ENCODE measurements around the gene RAI14. TPM values are rescaled to one million over a fixed set of nuclear protein-coding genes. Genes with fewer than 3 reads are reported as not detected.

RAI14 gene
- total and polyA plus RNA-seq, 5 donors, result 4.5 to 22.7 (median 11.8) TPM

DNA sequence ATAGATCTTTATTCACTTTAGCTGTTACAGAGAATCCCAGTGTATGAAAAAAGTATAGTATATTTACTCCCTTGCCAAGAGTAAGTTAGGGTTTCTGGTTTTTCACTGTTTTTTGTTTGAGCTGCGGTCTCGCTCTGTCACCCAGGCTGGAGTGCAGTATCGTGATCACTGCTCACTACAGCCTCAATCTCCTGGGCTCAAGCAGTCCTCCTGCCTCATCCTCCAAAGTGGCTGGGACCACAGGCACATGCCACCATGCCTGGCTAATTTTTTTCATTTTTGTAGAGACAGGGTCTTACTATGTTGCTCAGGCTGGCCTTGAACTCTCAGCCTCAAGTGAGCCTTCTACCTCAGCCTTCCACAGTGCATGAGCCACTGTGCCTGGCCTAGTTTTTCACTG, 3.0 kb downstream of the RAI14 start:
- no peak for ATAC-seq
- H3K4me1 ChIP-seq (ENCODE audit: control insufficient read depth, insufficient read depth, low read length), result no peaks in the 10 kb centered on the region
- no peak overlapping the region for H3K27ac ChIP-seq (ENCODE audit: low read length)
- no peak overlapping the region for H3K4me3 ChIP-seq (ENCODE audit: low read length)
- intact Hi-C loops (cut with DNase I), result loop anchor here in 2 of 4 donors (10.0 kb wide), 4 partner anchors 134 to 236 kb away; no protein-coding TSS in a partner anchor
- DNase-seq, result no peak
- WGBS, result 98% methylated on average over 3 of the region's 3 CpGs
- H3K27me3 ChIP-seq (ENCODE audit: control insufficient read depth, insufficient read depth), result no peaks in the 10 kb centered on the region
- H3K9me3 ChIP-seq (ENCODE audit: control insufficient read depth, low read length), result no peaks in the 10 kb centered on the region

DNA sequence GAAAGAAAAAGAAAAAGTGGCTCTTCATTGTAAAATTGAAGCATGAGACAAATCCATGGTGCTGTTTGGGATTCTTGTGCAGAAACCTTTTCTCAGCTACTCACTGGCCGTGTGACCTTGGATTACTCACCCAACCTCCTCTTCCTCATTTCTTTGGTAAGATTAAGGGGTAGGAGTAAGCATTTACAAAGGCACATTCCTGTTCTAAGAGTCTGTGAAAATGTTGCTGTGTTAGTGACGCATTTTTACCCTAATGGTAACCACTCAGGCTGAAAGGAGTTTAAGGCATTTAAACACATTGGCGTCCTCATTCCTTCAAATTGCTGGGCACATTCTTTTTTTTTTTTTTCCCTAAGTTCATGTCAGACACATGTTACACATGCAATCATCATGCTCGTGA, 4.3 kb downstream of the RAI14 start:
- intact Hi-C loops (cut with DNase I), result no loop called here
- WGBS, result 93% methylated on average over 4 of the region's 4 CpGs
- ATAC-seq (no peak), DNase-seq (no peak)
- Histone ChIP-seq H3K27ac (ENCODE audit: low read length) (no peak overlapping the region), H3K4me3 (ENCODE audit: low read length) (no peak overlapping the region), H3K4me1 (ENCODE audit: control insufficient read depth, insufficient read depth, low read length) (no peaks in the 10 kb centered on the region), H3K9me3 (ENCODE audit: control insufficient read depth, low read length) (no peaks in the 10 kb centered on the region), H3K27me3 (ENCODE audit: control insufficient read depth, insufficient read depth) (no peaks in the 10 kb centered on the region)

DNA sequence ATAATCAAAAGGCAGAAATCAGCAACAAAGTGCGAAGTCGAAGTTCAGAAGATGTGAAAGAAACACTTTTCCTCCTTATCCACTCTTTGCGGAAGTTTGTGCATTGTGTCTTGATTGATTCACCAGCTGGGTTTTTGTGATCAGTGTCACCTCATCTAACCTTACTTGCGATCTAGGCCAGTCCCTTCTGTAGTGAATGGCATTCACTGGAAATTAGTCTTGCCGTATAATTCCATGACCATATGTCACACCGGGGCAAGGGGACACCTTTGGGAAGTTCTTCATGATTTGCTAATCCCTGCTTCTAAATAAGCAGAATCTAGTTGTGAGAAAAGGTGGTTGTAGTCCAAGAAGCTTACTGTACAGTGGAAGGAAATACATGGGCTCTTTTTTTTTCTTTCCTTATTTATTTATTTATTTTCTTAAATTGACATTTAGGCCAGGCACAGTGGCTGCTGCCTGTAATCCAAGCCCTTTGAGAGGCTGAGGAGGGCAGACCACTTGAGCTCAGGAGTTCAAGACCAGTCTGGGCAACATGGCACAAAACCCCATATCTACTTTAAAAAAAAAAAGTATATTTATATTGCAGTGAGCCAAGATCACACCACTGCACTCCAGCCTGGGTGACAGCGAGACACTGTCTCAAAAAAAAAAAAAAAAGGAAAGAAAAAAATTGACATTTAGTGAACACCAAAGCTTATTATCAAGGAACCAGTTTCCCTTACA, 7.8 kb downstream of the RAI14 start:
- no peak overlapping the region for H3K4me3 ChIP-seq (ENCODE audit: low read length)
- H3K27me3 ChIP-seq (ENCODE audit: control insufficient read depth, insufficient read depth), result no peaks in the 10 kb centered on the region
- ATAC-seq, result no peak
- H3K27ac ChIP-seq (ENCODE audit: low read length), result no peak overlapping the region
- intact Hi-C loops (cut with DNase I), result no loop called here
- no peaks in the 10 kb centered on the region for H3K9me3 ChIP-seq (ENCODE audit: control insufficient read depth, low read length)
- DNase-seq, result no peak
- no peaks in the 10 kb centered on the region for H3K4me1 ChIP-seq (ENCODE audit: control insufficient read depth, insufficient read depth, low read length)
- 87% methylated on average over 7 of the region's 7 CpGs for WGBS

DNA sequence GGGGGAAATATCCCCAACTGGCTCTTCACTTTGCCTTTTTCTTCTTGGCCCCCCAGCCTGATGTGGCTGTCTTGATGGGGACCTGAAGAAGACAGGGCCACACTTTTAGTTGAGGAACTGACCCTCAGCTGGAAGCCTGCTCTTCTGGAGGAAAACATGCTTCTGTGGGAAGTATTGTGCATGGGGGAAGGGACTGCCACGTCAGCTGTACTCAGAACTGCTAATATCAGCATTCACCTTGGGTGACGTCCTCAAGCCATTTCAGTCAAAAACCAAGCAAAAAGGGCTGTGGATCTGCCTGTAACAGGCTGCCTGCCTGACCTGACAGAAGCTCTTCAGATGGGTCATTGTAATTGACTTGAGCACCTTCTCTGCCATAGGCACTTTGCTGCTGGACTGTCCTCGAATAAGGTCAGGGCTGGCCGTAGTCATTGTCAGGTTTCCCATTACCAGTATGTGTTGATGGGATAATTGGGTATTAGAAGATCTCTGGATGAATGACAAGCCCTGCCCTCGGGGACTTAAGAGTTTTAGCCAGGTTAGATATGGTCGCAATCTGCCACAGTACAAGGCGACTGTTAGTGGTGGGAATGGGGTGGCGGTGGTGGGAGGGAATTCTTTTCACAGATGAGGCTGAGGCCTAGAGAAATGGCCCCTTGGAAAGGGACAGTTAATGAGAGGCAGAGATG, 10.4 kb downstream of the RAI14 start:
- Histone ChIP-seq H3K9me3 (ENCODE audit: control insufficient read depth, low read length) (no peaks in the 10 kb centered on the region), H3K27me3 (ENCODE audit: control insufficient read depth, insufficient read depth) (no peaks in the 10 kb centered on the region), H3K4me1 (ENCODE audit: control insufficient read depth, insufficient read depth, low read length) (no peaks in the 10 kb centered on the region), H3K27ac (ENCODE audit: low read length) (no peak overlapping the region), H3K4me3 (ENCODE audit: low read length) (no peak overlapping the region)
- intact Hi-C loops (cut with DNase I), result no loop called here
- no peak for ATAC-seq
- 80% methylated on average over 8 of the region's 8 CpGs for WGBS
- no peak for DNase-seq

DNA sequence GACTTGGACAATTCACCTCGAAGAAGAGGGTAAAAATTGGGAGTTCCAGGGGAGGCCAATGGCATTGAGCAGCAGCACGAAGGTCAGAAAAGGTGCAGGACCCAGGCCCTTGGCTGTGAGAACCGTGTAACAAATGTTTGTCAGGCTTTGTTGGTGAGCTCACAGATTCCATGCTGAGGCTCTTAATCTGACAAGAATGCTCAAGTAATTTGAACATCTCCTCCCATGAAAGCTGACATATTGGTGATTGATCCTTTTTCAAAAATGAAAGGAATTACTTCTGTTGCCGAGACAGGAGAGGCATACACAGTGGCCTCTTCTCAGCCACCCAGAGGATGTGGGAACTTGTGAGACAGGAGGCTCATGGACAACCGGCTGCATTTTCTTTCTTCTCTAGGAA, 11.6 kb downstream of the RAI14 start:
- ATAC-seq (no peak), DNase-seq (no peak)
- intact Hi-C loops (cut with DNase I), result no loop called here
- no peak overlapping the region for H3K27ac ChIP-seq (ENCODE audit: low read length)
- 83% methylated on average over 5 of the region's 5 CpGs for WGBS
- no peaks in the 10 kb centered on the region for H3K9me3 ChIP-seq (ENCODE audit: control insufficient read depth, low read length)
- H3K4me3 ChIP-seq (ENCODE audit: low read length), result no peak overlapping the region
- no peaks in the 10 kb centered on the region for H3K4me1 ChIP-seq (ENCODE audit: control insufficient read depth, insufficient read depth, low read length)
- H3K27me3 ChIP-seq (ENCODE audit: control insufficient read depth, insufficient read depth), result no peaks in the 10 kb centered on the region

DNA sequence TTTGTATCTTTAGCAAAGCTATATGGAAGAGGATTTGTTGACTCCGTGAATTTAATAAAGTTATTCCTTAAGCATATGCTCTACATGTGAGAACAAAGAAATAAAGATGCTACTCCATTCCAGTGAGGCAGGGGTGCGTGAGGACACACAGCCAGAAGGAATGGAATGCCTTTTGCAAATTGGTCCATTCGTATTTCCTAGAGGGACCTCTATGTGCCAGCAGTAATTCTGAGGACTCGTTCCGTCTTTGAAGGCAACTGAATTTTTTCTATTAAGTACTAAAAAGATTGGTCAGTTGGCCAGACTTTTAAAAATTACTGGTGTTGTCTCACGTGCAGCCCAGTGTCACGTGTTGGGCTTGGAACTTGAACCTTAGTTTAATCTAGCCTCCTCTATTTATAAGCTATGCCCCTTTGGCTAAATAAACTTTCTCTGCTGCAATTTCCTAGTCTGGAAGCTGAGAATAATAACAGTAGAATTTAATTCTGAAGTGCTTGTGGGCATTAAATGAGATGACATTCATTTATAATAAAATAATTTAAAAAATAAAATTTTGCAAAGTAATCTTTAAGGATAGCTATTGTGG, 13.9 kb downstream of the RAI14 start:
- DNase-seq, result peak in 1 of 3 donors; percentile 40
- ATAC-seq, result peak in 1 of 2 donors; percentile 17
- H3K4me1 ChIP-seq (ENCODE audit: control insufficient read depth, insufficient read depth, low read length), result peaks cover 8% of the 10 kb centered on the region
- WGBS, result 39% methylated on average over 7 of the region's 7 CpGs
- no peak overlapping the region for H3K27ac ChIP-seq (ENCODE audit: low read length)
- no peak overlapping the region for H3K4me3 ChIP-seq (ENCODE audit: low read length)
- no peaks in the 10 kb centered on the region for H3K9me3 ChIP-seq (ENCODE audit: control insufficient read depth, low read length)
- H3K27me3 ChIP-seq (ENCODE audit: control insufficient read depth, insufficient read depth), result no peaks in the 10 kb centered on the region
- intact Hi-C loops (cut with DNase I), result no loop called here

DNA sequence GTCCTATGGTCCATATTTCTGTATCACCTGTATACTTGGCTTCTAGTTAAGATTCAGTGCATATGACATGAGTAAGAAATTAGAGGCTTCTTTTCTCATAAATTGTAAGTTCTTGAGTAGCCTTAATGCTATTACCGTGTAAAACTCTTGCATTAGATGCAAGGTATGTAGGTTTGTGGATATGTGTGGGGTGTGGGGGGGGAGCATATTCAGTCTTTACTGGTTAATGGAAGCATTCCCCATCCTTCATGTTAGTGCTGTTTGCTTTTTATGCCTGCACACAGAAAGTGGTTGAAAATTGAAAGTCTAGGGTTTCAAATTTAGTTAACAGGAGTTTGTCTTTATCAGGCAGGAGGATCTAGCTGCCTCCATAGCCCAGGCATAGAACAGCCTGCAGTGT, 16.1 kb downstream of the RAI14 start:
- 95% methylated on average over 1 of the region's 1 CpG for WGBS
- Histone ChIP-seq H3K4me3 (ENCODE audit: low read length) (no peak overlapping the region), H3K4me1 (ENCODE audit: control insufficient read depth, insufficient read depth, low read length) (peaks cover 8% of the 10 kb centered on the region), H3K9me3 (ENCODE audit: control insufficient read depth, low read length) (no peaks in the 10 kb centered on the region), H3K27ac (ENCODE audit: low read length) (no peak overlapping the region), H3K27me3 (ENCODE audit: control insufficient read depth, insufficient read depth) (no peaks in the 10 kb centered on the region)
- intact Hi-C loops (cut with DNase I), result no loop called here
- DNase-seq (no peak), ATAC-seq (no peak)

DNA sequence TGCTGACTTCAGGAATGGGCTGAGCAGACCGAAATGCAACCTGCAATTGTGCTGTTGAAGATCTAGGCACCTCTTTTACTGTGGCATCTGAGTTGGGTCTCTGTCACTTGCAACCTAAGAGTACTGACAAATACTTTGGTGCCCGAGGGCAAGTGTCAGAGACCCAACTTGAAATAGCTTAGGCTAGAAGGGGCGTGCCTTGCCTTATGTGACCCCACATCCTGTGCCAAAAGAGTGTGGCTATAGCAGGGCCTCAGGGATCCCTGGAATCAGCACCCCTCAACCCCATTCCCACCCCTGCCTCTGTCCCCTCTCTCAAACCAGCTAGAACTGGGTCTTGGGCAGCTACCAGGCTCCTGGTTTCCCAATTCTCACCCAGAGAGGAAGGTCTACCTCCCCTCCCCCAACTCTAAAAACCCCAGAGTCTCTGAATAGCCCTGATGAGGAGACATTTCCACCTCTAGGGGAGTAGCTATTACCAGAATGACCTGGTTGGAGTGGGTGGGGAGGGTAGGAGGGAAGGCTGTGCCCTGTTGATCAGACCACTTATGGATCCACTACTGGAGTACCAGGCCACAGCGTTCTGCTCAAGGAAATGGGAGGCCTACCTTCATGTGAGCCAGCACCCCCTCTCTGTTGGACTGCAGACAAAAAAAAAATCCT, 17.5 kb downstream of the RAI14 start:
- H3K9me3 ChIP-seq (ENCODE audit: control insufficient read depth, low read length), result no peaks in the 10 kb centered on the region
- 76% methylated on average over 4 of the region's 4 CpGs for WGBS
- no peaks in the 10 kb centered on the region for H3K27me3 ChIP-seq (ENCODE audit: control insufficient read depth, insufficient read depth)
- H3K4me3 ChIP-seq (ENCODE audit: low read length), result no peak overlapping the region
- H3K27ac ChIP-seq (ENCODE audit: low read length), result no peak overlapping the region
- H3K4me1 ChIP-seq (ENCODE audit: control insufficient read depth, insufficient read depth, low read length), result peaks cover 8% of the 10 kb centered on the region
- intact Hi-C loops (cut with DNase I), result no loop called here
- DNase-seq (peak in 1 of 3 donors; percentile 37), ATAC-seq (peak; percentile 9 to 53)

DNA sequence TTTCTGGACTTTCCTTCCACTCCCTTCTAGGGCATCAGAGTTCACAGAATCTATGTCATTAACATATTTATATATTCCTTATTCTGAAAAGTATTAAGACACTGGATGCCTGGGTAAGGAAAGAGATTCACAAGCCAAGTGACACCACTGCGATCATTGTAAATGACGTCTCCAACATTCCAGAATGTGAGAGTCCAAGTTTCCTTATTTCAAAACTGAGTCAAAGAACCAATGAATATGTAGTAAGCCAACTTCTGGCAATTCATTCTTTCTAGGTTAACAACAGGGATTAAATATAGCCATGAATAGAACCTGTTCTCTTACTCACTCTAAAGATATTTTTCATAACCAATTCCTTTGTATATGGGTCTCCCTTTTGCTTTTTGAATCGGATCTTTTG, 18.1 kb downstream of the RAI14 start:
- Histone ChIP-seq H3K9me3 (ENCODE audit: control insufficient read depth, low read length) (no peaks in the 10 kb centered on the region), H3K4me1 (ENCODE audit: control insufficient read depth, insufficient read depth, low read length) (peaks cover 8% of the 10 kb centered on the region), H3K4me3 (ENCODE audit: low read length) (no peak overlapping the region), H3K27me3 (ENCODE audit: control insufficient read depth, insufficient read depth) (no peaks in the 10 kb centered on the region), H3K27ac (ENCODE audit: low read length) (no peak overlapping the region)
- 48% methylated on average over 3 of the region's 3 CpGs for WGBS
- peak; percentile 35 to 57 for ATAC-seq
- no peak for DNase-seq
- intact Hi-C loops (cut with DNase I), result no loop called here

DNA sequence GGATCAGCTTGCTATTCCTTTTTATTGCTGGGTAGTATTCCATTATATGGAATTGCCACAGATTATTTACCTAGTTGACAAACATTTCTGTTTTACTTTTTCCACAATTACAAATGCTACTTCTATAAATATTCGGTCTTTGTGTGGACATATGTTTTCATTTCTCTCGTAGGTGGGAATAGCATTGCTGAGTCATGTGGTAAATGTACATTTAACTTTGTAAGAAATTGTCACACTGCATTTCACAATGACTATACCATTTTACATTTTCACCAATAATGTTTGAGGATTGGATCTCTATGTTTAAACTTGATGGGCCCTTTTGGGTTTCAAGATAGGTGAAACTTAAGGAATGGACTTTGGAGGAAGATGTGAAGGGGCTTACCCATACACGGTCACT, 19.7 kb downstream of the RAI14 start:
- Histone ChIP-seq H3K4me1 (ENCODE audit: control insufficient read depth, insufficient read depth, low read length) (peaks cover 8% of the 10 kb centered on the region), H3K27ac (ENCODE audit: low read length) (no peak overlapping the region), H3K9me3 (ENCODE audit: control insufficient read depth, low read length) (no peaks in the 10 kb centered on the region), H3K27me3 (ENCODE audit: control insufficient read depth, insufficient read depth) (no peaks in the 10 kb centered on the region), H3K4me3 (ENCODE audit: low read length) (no peak overlapping the region)
- ATAC-seq (no peak), DNase-seq (no peak)
- WGBS, result 92% methylated on average over 3 of the region's 3 CpGs
- intact Hi-C loops (cut with DNase I), result no loop called here

DNA sequence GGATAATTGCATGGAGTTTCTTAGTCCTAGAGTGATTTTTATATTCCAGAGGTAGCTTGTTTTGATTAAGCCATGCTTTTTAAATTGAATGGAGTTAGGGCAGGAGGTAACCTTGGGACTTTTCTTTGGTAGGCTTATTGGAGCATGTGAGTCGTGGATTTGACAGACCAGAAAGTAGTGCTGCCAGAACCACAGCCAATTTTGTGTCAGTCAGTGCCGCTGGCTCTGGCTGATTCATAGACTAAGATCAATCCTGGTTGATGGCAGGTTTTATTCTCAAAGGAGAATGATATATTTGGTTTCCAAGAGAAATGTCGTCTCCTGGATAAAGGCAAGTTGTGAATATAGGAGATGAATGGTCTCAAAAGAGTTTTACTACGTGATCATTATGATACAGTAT, 20.3 kb downstream of the RAI14 start:
- Histone ChIP-seq H3K27ac (ENCODE audit: low read length) (no peak overlapping the region), H3K9me3 (ENCODE audit: control insufficient read depth, low read length) (no peaks in the 10 kb centered on the region), H3K4me3 (ENCODE audit: low read length) (no peak overlapping the region), H3K27me3 (ENCODE audit: control insufficient read depth, insufficient read depth) (no peaks in the 10 kb centered on the region), H3K4me1 (ENCODE audit: control insufficient read depth, insufficient read depth, low read length) (peaks cover 8% of the 10 kb centered on the region)
- WGBS, result 62% methylated on average over 4 of the region's 4 CpGs
- intact Hi-C loops (cut with DNase I), result no loop called here
- DNase-seq (no peak), ATAC-seq (no peak)
